HG03095 (cell line): ENCODE data around the gene IL10RA.
"Not testable (repeated sequence)": the region's sequence is repeated elsewhere in the genome, so short reads cannot be mapped to it uniquely, and the experiment has no call there.

ENCODE experiments used
- ATAC-seq: cut with Tn5 transposase; IDR thresholded peaks from one replicate; pipeline ENCODE4 v1.9.1; 2021; ENCODE audit warnings: moderate library complexity; ENCODE audit not compliant: unreplicated experiment

The IL10RA gene

GRCh38 chr11:117960406-117960805 is 25.8 kb upstream of the IL10RA start:
- ATAC-seq = no peak

GRCh38 chr11:117961896-117962295 is 24.3 kb upstream of the IL10RA start:
- no peak for ATAC-seq

DNA sequence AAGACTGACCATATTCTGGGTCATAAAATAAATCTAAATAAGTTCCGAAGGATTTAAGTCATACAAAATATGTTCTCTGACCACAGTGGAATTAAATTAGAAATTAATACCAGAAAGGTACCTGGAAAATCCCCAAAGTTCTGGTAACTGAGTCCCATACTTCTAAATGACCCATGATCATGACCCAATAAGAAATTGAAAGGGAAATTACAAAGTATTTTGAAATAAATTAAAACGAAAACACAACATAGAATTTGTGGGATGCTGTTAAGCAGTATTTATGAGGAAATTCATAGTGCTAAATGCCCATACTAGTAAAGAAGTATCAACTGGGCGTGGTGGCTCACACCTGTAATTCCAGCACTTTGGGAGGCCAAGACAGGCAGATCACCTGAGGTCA is 23.4 kb upstream of the IL10RA start:
- no peak for ATAC-seq

DNA sequence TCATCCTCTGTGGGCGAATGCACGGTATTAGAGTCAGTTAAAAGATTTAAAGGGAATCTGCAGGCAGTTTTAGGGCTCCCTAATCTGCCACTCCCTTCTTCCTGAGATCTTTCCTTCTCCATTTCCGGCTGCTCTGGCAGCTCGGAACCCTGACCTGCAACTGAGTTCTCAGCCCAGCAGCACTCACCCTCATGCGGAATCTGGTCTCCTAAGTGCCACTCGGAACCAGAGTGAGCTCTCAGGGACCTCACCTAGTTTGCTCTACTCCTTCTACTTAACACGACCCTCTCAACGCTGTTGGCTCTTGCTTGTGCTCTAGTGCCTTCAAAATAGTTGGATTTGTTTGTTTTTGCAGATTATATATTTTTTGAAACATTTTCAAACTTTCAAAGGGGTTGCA is 19.3 kb upstream of the IL10RA start:
- no peak for ATAC-seq

GRCh38 chr11:117969160-117969991 is 16.8 kb upstream of the IL10RA start:
- ATAC-seq = no peak

DNA sequence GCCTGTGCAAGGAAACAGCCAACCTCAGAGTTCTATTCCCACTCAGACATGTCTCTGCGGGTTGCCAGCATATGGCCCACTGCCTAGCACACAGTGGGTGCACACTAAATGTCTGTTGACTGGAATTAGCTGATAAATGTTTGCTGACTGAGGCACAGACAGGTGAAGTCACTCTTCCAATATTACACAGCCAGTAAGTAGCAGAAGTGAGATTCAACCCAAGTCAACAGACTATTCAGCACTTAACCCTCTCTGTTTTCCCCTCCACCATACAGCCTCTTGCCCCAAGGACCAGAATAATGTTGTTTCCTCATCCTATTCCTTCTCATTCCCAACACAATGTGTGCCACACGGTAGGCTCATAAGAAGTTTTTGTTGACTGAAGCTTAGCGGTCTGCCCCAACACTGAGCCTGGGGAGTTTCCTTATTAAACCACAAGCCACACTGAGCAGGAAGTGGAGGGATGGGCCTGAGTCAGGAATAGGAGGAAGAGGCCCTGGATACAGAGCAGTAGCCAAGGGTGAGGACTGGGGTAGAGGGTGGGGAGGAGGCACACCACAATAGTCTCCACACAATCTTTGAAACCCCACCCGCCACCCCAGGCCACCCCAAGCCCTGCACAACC is 15.7 kb upstream of the IL10RA start:
- ATAC-seq = no peak

GRCh38 chr11:117972044-117972443 is 14.2 kb upstream of the IL10RA start:
- ATAC-seq = no peak

DNA sequence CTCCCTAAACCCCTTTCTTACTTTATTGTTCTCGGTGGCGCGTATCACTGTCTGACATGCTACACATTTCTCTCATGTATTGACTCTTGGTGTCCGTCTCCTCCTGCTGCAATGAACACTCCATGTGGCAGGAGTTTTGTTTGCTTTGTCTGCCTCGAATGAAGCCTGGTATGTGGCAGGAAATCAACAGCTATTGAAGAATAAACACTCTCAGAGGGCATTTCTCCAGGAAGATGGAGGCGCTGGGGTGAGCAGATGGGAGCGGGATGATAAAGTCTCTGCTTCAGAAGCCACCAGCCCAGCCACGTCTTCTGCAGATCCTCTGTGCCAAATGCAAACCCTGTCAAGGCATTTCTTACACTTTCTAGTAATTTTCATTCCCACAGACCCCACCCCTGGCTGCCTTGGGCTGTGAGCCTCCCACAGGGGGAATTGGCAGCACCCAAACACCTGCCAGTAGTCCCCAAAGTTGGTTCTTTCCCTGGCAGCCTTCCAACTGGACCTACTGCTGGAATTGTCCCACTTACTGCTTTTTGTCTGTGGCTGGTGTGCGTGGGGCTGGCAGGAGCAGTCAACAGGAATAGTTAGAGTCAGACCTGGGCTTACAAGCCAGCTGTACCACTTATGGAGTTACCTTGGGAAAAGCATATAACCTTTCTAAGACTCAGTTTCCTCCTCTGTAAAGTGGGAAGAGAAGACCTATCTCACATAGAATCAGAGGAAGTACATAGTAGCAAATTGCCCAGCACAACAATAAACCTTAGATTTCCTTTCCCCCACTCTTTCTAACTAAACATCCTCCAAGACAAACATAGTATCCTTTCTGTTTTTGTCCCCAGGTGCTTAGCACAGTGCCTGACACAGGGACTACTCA is 13.3 kb upstream of the IL10RA start:
- ATAC-seq = no peak

- ATAC-seq = no peak
Observed at GRCh38 chr11:117973503-117973860, 12.7 kb upstream of the IL10RA start.

DNA sequence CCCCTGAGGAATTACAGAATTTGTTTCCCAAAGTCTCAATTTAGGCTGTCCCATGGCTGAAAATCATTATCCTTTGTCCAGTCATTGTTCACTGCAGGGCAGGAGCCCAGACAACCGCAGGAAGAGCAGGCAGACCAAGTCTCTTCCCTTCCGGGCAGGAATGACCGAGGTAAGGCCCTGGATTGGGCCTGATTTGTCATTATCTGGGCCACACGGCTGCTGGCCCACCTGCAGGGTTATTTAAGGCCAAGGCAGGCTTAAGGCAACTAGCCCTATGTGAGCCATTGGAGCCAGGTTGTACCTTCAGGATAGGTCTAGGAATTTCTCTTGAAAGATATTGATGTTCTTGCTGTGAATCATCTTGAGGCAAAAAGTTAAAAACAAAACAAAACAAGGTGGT is 9.7 kb upstream of the IL10RA start:
- no peak for ATAC-seq

DNA sequence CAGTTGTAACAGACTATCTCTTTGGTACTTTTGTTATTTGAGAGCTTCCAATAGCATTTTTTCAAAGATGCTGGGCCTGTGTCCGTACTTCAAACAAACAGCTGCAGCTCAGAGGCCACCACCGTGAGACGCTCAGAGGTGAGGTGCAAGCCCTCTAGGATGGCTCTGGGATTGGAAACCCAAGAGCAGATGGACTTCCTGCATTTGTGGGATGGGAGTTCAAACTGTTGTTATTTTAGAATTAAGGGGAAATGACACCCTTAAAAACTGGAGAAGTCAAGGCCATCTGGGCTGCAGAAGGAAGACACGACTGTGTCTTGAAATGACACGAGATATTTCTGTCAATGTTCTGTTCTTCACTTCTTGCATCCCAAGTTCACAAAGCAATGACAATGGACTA is 9.2 kb upstream of the IL10RA start:
- ATAC-seq = no peak

GRCh38 chr11:117977612-117978264 is 8.5 kb upstream of the IL10RA start:
- ATAC-seq = not testable (repeated sequence)

DNA sequence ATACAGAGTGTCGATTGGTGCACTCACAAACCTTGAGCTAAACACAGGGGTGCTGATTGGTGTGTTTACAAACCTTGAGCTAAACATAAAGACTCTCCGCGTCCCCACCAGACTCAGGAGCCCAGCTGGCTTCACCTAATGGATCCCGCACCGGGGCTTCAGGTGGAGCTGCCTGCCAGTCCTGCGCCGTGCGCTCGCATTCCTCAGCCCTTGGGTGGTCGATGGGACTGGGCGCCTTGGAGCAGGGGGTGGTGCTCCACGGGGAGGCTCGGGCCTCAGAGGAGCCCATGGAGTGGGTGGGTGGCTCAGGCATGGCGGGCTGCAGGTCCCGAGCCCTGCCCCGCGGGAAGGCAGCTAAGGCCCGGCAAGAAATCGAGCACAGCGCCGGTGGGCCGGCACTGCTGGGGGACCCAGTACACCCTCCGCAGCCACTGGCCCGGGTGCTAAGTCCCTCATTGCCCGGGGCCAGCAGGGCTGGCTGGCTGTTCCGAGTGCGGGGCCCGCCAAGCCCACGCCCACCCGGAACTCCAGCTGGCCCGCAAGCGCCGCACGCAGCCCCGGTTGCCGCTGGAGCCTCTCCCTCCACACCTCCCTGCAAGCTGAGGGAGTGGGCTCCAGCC is 7.8 kb upstream of the IL10RA start:
- not testable (repeated sequence) for ATAC-seq

- no peak for ATAC-seq
Observed at GRCh38 chr11:117978991-117979390, 7.2 kb upstream of the IL10RA start.

- no peak for ATAC-seq
Observed at GRCh38 chr11:117979481-117980211, 6.5 kb upstream of the IL10RA start.

DNA sequence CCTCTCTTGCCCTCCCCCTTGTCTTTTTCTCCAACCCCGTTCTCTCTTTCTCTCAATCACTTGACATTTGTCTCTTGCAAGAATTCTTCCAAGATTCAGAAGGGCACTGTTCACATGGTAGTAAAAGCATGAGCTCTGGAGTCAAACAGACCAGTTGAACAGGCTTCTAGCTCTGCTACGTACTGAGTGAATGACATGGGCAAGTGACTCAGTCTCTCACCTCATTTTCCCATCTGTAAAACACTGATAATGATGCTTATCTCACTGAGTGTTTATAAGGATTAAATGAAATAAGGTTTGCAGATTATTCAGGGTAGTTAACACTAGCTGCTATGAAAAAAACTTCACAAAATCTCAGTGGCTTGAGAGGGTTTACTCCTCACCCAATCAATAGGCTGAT is 5.9 kb upstream of the IL10RA start:
- ATAC-seq = no peak

DNA sequence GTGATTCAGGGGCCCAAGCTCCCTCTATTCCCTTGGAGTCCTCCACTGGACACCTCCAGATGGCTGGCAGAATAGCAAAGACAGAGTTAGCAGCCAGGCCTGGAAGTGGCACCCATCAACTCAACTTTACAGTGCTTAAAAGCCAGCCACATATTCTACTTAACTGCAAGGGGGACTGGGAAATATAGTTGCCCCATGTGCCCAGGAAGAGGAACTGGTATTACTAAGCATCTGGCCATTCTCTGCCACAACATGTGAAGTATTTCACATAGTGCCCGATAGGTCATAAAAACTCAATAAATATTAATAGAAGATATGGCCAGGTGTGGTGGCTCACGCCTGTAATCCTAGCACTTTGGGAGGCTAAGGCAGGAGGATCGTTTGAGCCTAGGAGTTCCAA is 5.5 kb upstream of the IL10RA start:
- ATAC-seq = no peak

DNA sequence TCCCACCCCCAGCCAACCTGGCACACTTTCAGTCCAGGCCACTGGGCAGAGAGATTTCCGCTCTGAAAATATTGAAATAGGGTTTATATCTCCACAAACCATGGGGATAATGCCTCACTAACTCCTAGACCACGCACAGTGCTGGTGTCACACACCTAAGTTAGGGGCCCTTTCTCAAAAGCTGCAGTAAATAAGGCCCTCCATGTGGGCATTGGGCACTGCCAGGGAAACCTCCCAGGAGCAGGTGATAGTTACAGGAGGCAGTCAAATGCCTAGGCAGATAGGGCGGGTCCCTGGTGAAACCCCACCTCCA is 3.1 kb upstream of the IL10RA start:
- no peak for ATAC-seq

- ATAC-seq = no peak
Observed at GRCh38 chr11:117984476-117984875, 1.7 kb upstream of the IL10RA start.

GRCh38 chr11:117986981-117987574 is 884 bp downstream of the IL10RA start:
- peak; percentile 48 for ATAC-seq
